ENCODE data around the gene GLS. TPM values are rescaled to one million over a fixed set of nuclear protein-coding genes. Genes with fewer than 3 reads are reported as not detected.

GLS gene
- total and polyA plus RNA-seq, 9 of the 15 experiments (the other 6 are each of a cell fraction or from before 2014, with no cell fraction given): 13.7 to 77.5 (median 48.2) TPM

- TF ChIP-seq PATZ1 (CRISPR knock-in tag; IDR thresholded peaks at IDR 0.05; ENCODE audit: borderline replicate concordance) (no peak), FOXA3 (CRISPR knock-in tag; conservative IDR thresholded peaks at IDR 0.05 in 1 of 2, IDR thresholded peaks at IDR 0.05 in 1 of 2) (peak in 1 of 2 experiments; percentile 35; a peak in 1 of 4 replicates), E4F1 (CRISPR knock-in tag; IDR thresholded peaks at IDR 0.05; ENCODE audit: borderline replicate concordance) (no peak), NR1H2 (CRISPR knock-in tag; IDR thresholded peaks at IDR 0.05) (no peak), ZFP36 (IDR thresholded peaks at IDR 0.05; ENCODE audit: low read depth, low read length, partially characterized antibody) (peak; percentile 18), SRSF3 (IDR thresholded peaks at IDR 0.05; ENCODE audit: insufficient read depth, low read length) (no peak), ZSCAN32 (CRISPR knock-in tag; IDR thresholded peaks at IDR 0.05) (no peak)
- TF ChIP-seq, protein P1, sequence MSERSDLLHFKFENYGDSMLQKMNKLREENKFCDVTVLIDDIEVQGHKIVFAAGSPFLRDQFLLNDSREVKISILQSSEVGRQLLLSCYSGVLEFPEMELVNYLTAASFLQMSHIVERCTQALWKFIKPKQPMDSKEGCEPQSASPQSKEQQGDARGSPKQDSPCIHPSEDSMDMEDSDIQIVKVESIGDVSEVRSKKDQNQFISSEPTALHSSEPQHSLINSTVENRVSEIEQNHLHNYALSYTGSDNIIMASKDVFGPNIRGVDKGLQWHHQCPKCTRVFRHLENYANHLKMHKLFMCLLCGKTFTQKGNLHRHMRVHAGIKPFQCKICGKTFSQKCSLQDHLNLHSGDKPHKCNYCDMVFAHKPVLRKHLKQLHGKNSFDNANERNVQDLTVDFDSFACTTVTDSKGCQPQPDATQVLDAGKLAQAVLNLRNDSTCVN (CRISPR knock-in tag; IDR thresholded peaks at IDR 0.05): no peak
- TF ChIP-seq, protein P2, sequence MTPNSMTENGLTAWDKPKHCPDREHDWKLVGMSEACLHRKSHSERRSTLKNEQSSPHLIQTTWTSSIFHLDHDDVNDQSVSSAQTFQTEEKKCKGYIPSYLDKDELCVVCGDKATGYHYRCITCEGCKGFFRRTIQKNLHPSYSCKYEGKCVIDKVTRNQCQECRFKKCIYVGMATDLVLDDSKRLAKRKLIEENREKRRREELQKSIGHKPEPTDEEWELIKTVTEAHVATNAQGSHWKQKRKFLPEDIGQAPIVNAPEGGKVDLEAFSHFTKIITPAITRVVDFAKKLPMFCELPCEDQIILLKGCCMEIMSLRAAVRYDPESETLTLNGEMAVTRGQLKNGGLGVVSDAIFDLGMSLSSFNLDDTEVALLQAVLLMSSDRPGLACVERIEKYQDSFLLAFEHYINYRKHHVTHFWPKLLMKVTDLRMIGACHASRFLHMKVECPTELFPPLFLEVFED (CRISPR knock-in tag; conservative IDR thresholded peaks at IDR 0.05): no peak
- TF ChIP-seq, protein P3, sequence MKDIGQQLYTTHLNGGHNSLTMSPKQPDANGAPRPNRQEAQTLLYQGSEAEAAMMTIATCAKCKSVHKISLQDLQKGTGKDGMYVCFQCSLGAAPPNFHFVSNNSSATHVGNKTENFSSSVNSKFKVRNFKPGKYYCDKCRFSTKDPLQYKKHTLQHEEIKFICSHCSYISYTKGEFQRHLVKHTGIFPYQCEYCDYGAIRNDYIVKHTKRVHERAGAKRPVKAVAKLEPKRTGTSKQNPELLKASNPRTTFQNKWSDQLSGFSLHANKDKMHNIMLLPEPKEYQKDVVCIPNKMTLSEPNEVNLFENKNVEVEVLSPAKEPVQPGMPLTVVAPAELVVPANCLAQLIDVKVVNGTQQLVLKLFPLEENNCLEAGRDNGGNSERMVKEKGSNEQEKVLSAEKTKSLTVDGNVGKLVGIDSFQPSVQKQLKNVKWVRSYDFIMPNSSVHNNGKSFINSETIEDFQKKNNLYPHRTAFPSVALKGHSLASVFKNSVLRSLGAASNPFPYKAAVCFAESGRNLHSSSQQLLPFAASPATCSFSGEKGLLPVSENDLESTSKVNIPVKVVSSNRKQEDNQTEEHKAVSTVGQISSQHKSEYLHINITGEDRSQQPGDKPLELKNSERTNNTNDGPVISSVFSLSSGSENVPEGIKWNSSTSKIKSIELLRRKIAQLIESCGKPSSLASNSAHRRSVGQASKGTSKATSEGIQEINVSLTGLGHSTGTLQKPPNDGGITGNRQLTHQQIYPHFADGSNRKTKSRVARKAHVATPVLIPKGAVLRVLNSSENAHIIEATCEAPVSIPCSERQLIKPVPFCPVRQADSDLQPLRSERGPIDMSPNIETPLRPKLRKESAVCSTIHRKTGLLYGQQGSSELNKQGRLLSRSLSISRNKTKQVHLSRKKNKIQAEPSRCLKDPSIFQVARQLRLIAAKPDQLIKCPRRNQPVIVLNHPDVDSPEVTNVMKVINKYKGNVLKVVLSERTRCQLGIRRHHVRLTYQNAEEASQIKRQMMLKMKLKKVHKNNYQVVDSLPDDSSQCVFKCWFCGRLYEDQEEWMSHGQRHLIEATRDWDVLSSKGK (CRISPR knock-in tag; IDR thresholded peaks at IDR 0.05): no peak
- TF ChIP-seq, protein P4, sequence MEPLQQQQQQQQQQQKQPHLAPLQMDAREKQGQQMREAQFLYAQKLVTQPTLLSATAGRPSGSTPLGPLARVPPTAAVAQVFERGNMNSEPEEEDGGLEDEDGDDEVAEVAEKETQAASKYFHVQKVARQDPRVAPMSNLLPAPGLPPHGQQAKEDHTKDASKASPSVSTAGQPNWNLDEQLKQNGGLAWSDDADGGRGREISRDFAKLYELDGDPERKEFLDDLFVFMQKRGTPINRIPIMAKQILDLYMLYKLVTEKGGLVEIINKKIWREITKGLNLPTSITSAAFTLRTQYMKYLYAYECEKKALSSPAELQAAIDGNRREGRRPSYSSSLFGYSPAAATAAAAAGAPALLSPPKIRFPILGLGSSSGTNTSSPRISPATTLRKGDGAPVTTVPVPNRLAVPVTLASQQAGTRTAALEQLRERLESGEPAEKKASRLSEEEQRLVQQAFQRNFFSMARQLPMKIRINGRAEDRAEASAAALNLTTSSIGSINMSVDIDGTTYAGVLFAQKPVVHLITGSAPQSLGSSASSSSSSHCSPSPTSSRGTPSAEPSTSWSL (CRISPR knock-in tag; IDR thresholded peaks at IDR 0.05; ENCODE audit: borderline replicate concordance): no peak
Observed at GRCh38 chr2:191013932-191014652, 133.5 kb downstream of the GLS start, which contains the start of gene STAT1 (continued).

Measured in K562 (cell line).